ENCODE results near the gene DOP1A.

- TF ChIP-seq CTCF (IDR thresholded peaks at IDR 0.05) (no peak), ZFX (IDR thresholded peaks at IDR 0.05; ENCODE audit: borderline replicate concordance) (no peak)
These were observed 4.2 kb downstream of the DOP1A start for GRCh38 chr6:83071707-83072106.

All from 22Rv1 (cell line).